ENCODE data around the gene MTCL1. TPM values are rescaled to one million over a fixed set of nuclear protein-coding genes. Genes with fewer than 3 reads are reported as not detected.

MTCL1 gene
- total RNA-seq, 3 donors from 2014 or later (not counting 1 experiment from before 2014, with no cell fraction given), result 0.38 to 1.5 (median 0.43) TPM

DNA sequence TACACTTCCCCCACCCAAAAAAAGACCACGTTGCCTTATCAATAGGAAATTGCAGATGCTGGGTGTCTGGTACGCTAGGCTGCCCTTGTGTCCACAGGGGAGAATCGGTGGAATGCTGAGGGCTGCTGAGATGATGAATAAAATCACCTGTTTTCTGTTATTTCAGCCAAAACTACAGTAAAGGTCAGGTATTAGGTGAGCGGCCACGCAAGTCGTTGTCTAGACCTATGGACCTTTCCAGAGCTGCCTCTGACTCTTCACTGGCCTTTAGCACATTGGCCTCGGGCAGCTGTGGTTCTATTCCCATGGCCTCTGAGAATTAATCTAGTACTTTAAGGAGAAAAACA is 89.6 kb downstream of the MTCL1 start:
- H3K36me3 ChIP-seq (ENCODE audit: control insufficient read depth, insufficient read depth, low read length), result no peaks in the 10 kb centered on the region
- no peak overlapping the region for H3K27ac Mint-ChIP-seq
- H3K36me3 Mint-ChIP-seq, result no peaks in the 10 kb centered on the region

DNA sequence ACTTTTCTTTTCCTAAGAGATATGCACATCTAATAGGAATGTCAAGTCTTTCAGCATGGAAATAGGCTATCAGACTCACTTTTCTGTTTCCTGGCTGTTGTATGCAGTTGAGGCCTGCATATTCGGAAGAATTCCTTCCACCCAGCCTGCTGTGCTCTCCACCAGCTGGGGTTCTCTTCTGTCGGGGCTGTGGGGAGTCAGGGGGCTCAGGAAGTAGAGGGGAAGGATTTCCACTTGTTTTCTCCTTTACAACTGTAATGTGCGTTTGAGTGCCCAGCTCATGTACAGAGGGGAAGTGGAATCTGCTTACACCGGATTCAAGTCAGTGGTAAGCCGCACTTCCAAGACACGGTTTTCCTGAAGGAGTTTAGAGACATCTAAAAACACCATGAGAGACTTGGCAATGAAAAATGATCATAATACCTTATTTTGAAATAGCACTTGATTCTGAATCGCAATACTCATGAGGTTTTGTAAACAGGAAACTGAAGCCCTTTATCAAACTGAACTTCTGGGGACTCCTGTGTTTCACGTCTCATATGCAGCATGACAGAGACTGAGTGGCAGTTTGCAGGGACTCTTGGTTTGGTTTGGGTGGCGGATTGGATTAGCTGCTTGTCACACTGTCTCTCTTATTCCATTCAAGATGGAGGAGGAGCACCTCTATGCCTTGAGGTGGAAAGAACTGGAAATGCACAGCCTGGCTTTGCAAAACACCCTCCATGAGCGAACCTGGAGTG is 90.4 kb downstream of the MTCL1 start:
- Histone ChIP-seq H3K27ac (ENCODE audit: low read length) (no peak overlapping the region), H3K4me1 (ENCODE audit: control insufficient read depth, insufficient read depth, low read length) (no peaks in the 10 kb centered on the region), H3K4me3 (ENCODE audit: low read length) (no peak overlapping the region), H3K36me3 (ENCODE audit: control insufficient read depth, insufficient read depth, low read length) (no peaks in the 10 kb centered on the region), H3K9me3 (ENCODE audit: control insufficient read depth, insufficient read depth, low read length) (no peaks in the 10 kb centered on the region), H3K27me3 (ENCODE audit: control insufficient read depth, insufficient read depth, low read length) (no peaks in the 10 kb centered on the region)
- no peak overlapping the region for H3K4me3 Mint-ChIP-seq
- H3K27ac Mint-ChIP-seq, result no peak overlapping the region
- ATAC-seq (no peak), DNase-seq (no peak)
- H3K36me3 Mint-ChIP-seq, result no peaks in the 10 kb centered on the region
- peaks cover 0 to 26% of the 10 kb centered on the region in 2 donors for H3K27me3 Mint-ChIP-seq (ENCODE audit: low read depth in 2 of 2)
- TF ChIP-seq, protein P1, sequence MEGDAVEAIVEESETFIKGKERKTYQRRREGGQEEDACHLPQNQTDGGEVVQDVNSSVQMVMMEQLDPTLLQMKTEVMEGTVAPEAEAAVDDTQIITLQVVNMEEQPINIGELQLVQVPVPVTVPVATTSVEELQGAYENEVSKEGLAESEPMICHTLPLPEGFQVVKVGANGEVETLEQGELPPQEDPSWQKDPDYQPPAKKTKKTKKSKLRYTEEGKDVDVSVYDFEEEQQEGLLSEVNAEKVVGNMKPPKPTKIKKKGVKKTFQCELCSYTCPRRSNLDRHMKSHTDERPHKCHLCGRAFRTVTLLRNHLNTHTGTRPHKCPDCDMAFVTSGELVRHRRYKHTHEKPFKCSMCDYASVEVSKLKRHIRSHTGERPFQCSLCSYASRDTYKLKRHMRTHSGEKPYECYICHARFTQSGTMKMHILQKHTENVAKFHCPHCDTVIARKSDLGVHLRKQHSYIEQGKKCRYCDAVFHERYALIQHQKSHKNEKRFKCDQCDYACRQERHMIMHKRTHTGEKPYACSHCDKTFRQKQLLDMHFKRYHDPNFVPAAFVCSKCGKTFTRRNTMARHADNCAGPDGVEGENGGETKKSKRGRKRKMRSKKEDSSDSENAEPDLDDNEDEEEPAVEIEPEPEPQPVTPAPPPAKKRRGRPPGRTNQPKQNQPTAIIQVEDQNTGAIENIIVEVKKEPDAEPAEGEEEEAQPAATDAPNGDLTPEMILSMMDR (IDR thresholded peaks at IDR 0.05), result no peak
- no peaks in the 10 kb centered on the region for H3K9me3 Mint-ChIP-seq
- WGBS (ENCODE audit: insufficient coverage), result 42% methylated on average over 9 of the region's 10 CpGs
- H3K4me1 Mint-ChIP-seq, result no peaks in the 10 kb centered on the region
- intact Hi-C loops (cut with micrococcal nuclease), result no loop called here

More for the DNA sequence above, 89.6 kb downstream of the MTCL1 start:
- Histone ChIP-seq H3K9me3 (ENCODE audit: control insufficient read depth, insufficient read depth, low read length) (no peaks in the 10 kb centered on the region), H3K27me3 (ENCODE audit: control insufficient read depth, insufficient read depth, low read length) (no peaks in the 10 kb centered on the region), H3K27ac (ENCODE audit: low read length) (no peak overlapping the region), H3K4me1 (ENCODE audit: control insufficient read depth, insufficient read depth, low read length) (no peaks in the 10 kb centered on the region), H3K4me3 (ENCODE audit: low read length) (no peak overlapping the region)
- TF ChIP-seq, protein P1 (IDR thresholded peaks at IDR 0.05), result no peak
- Mint-ChIP-seq H3K27me3 (ENCODE audit: low read depth in 2 of 2) (peaks cover 0 to 26% of the 10 kb centered on the region in 2 donors), H3K9me3 (no peaks in the 10 kb centered on the region), H3K4me1 (no peaks in the 10 kb centered on the region), H3K4me3 (no peak overlapping the region)
- intact Hi-C loops (cut with micrococcal nuclease), result no loop called here
- DNase-seq (no peak), ATAC-seq (no peak)
- 81% methylated on average over 7 of the region's 7 CpGs for WGBS (ENCODE audit: insufficient coverage)

DNA sequence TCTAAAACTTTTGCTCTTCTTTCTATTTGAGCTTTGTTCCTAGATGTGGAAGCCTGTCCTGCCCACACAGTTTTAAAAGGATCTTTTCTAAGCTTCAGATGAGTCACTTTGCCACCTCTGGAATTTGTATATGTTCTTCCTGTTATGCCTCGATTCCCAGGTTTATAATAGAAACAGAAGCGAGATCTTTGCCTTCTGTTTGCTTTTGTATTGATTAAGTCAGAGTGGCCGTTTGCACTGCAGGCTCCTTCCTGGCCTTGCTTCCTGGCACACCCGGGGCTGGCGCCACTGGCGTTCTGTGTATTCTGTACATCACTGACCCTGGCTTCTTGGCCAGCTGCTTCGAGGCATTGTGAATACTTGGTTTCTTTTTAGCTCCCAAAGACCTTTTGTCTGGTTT is 91.8 kb downstream of the MTCL1 start:
- no peaks in the 10 kb centered on the region for H3K4me1 ChIP-seq (ENCODE audit: control insufficient read depth, insufficient read depth, low read length)
- peaks cover 0 to 26% of the 10 kb centered on the region in 2 donors for H3K27me3 Mint-ChIP-seq (ENCODE audit: low read depth in 2 of 2)
- no peak overlapping the region for H3K4me3 ChIP-seq (ENCODE audit: low read length)
- no peaks in the 10 kb centered on the region for H3K4me1 Mint-ChIP-seq
- DNase-seq, result no peak
- no peaks in the 10 kb centered on the region for H3K36me3 Mint-ChIP-seq
- no peaks in the 10 kb centered on the region for H3K36me3 ChIP-seq (ENCODE audit: control insufficient read depth, insufficient read depth, low read length)
- TF ChIP-seq, protein P1 (IDR thresholded peaks at IDR 0.05), result no peak
- no peak overlapping the region for H3K4me3 Mint-ChIP-seq
- 67% methylated on average over 6 of the region's 7 CpGs for WGBS (ENCODE audit: insufficient coverage)
- intact Hi-C loops (cut with micrococcal nuclease), result no loop called here
- no peaks in the 10 kb centered on the region for H3K9me3 ChIP-seq (ENCODE audit: control insufficient read depth, insufficient read depth, low read length)
- ATAC-seq, result no peak
- H3K27ac ChIP-seq (ENCODE audit: low read length), result no peak overlapping the region
- no peaks in the 10 kb centered on the region for H3K9me3 Mint-ChIP-seq
- H3K27me3 ChIP-seq (ENCODE audit: control insufficient read depth, insufficient read depth, low read length), result no peaks in the 10 kb centered on the region
- no peak overlapping the region for H3K27ac Mint-ChIP-seq

DNA sequence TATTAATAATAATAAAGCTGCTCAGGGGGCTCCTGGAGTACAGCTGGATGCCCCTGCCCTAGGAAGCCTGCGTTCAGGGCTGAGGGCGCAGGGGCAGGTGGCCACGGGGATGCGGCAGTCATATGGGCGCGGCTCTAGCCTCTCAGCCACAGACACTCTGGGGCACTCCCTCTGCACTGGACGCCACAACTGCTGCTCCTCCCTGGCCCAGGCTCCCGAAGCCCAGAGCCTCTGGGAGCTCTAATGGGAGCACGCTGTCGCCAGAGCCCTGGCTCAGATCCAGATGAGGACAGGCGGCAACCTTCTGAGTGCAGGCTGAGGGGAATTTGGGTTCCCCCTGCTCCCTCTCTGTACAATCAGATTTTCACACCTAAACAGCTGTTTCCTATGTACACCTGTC is 93.6 kb downstream of the MTCL1 start:
- TF ChIP-seq, protein P1 (IDR thresholded peaks at IDR 0.05), result no peak

More for the DNA sequence above, 93.6 kb downstream of the MTCL1 start:
- Histone ChIP-seq H3K9me3 (ENCODE audit: control insufficient read depth, insufficient read depth, low read length) (no peaks in the 10 kb centered on the region), H3K27ac (ENCODE audit: low read length) (no peak overlapping the region), H3K4me1 (ENCODE audit: control insufficient read depth, insufficient read depth, low read length) (no peaks in the 10 kb centered on the region), H3K36me3 (ENCODE audit: control insufficient read depth, insufficient read depth, low read length) (no peaks in the 10 kb centered on the region), H3K4me3 (ENCODE audit: low read length) (no peak overlapping the region), H3K27me3 (ENCODE audit: control insufficient read depth, insufficient read depth, low read length) (no peaks in the 10 kb centered on the region)
- no peak overlapping the region for H3K27ac Mint-ChIP-seq
- H3K4me3 Mint-ChIP-seq, result no peak overlapping the region
- no peak for ATAC-seq
- H3K4me1 Mint-ChIP-seq, result no peaks in the 10 kb centered on the region
- no peaks in the 10 kb centered on the region for H3K36me3 Mint-ChIP-seq
- 71% methylated on average over 11 of the region's 11 CpGs for WGBS (ENCODE audit: insufficient coverage)
- DNase-seq, result no peak
- H3K27me3 Mint-ChIP-seq (ENCODE audit: low read depth in 2 of 2), result peaks cover 0 to 23% of the 10 kb centered on the region in 2 donors
- intact Hi-C loops (cut with micrococcal nuclease), result no loop called here
- no peaks in the 10 kb centered on the region for H3K9me3 Mint-ChIP-seq

All from natural killer cell (primary cell).